CD14-positive monocyte (primary cell): ENCODE data around the gene FGF14. TPM values are rescaled to one million over a fixed set of nuclear protein-coding genes. Genes with fewer than 3 reads are reported as not detected.

Experiments
- DNase-seq, 3 donors: peaks; one replicate each; pipeline ENCODE4 v3.0.0-alpha.2; 2011 to 2022
- H2AFZ ChIP-seq: 2 replicates; pipeline ENCODE4 v1.6.0; 2012; ENCODE audit warnings: mild to moderate bottlenecking, low read depth, low read length, inconsistent platforms; ENCODE audit not compliant: insufficient read depth, poor library complexity, severe bottlenecking
- H3K27ac ChIP-seq, 2 donors: 1 replicate in 1 of 2; 2 replicates in 1 of 2; pipeline ENCODE4 v1.5.1; 2012 to 2013; ENCODE audit warnings: low read length in 2 of 2, control low read depth in 1 of 2, inconsistent platforms in 1 of 2, low read depth in 1 of 2, mild to moderate bottlenecking in 1 of 2
- H3K27me3 ChIP-seq, 2 donors: one replicate each; pipeline versions ENCODE4 v1.6.0 to v1.6.1; 2011 to 2013; ENCODE audit warnings: low read length in 2 of 2; ENCODE audit not compliant: control insufficient read depth in 2 of 2, insufficient read depth in 2 of 2
- H3K36me3 ChIP-seq, 2 donors: replicated peaks in 1 of 2; 1 replicate in 1 of 2; 2 replicates in 1 of 2; pipeline versions ENCODE4 v1.5.1 to v1.6.1; 2012 to 2013; ENCODE audit warnings: low read length in 2 of 2, control low read depth in 1 of 2, inconsistent platforms in 1 of 2, mild to moderate bottlenecking in 1 of 2; ENCODE audit not compliant: insufficient read depth in 2 of 2, control insufficient read depth in 1 of 2
- H3K4me1 ChIP-seq, 2 donors: 1 replicate in 1 of 2; 2 replicates in 1 of 2; pipeline versions ENCODE4 v1.5.1 to v1.6.1; 2012 to 2013; ENCODE audit warnings: low read length in 2 of 2, control low read depth in 1 of 2, inconsistent platforms in 1 of 2, mild to moderate bottlenecking in 1 of 2, moderate library complexity in 1 of 2; ENCODE audit not compliant: insufficient read depth in 2 of 2, control insufficient read depth in 1 of 2
- H3K4me2 ChIP-seq: replicated peaks from 2 replicates; pipeline ENCODE3; 2012; ENCODE audit warnings: low read length, moderate library complexity, mild to moderate bottlenecking; ENCODE audit not compliant: poor library complexity, severe bottlenecking; ENCODE audit errors: extremely low read depth
- H3K4me3 ChIP-seq, 3 experiments: fragments of 200-600 bp in 1 of 3; sonication (generic) in 1 of 3; replicated peaks in 1 of 3; 1 replicate in 2 of 3; 2 replicates in 1 of 3; pipeline ENCODE4 v1.5.1; 2011 to 2013; ENCODE audit warnings: low read length in 3 of 3, mild to moderate bottlenecking in 3 of 3, control low read depth in 2 of 3, low read depth in 2 of 3, inconsistent platforms in 1 of 3, moderate library complexity in 1 of 3
- H3K79me2 ChIP-seq: 2 replicates; pipeline ENCODE4 v1.6.0; 2012; ENCODE audit warnings: mild to moderate bottlenecking, control low read depth, inconsistent platforms, low read length, moderate library complexity; ENCODE audit not compliant: insufficient read depth
- H3K9ac ChIP-seq: 2 replicates; pipeline ENCODE4 v1.6.0; 2017; ENCODE audit warnings: low read length, mild to moderate bottlenecking; ENCODE audit not compliant: insufficient read depth, poor library complexity, severe bottlenecking
- H3K9me3 ChIP-seq, 2 donors: replicated peaks in 1 of 2; 1 replicate in 1 of 2; 2 replicates in 1 of 2; pipeline versions ENCODE4 v1.5.1 to v1.6.1; 2012 to 2013; ENCODE audit warnings: low read length in 2 of 2, control low read depth in 1 of 2; ENCODE audit not compliant: control insufficient read depth in 1 of 2, insufficient read depth in 1 of 2
- H4K20me1 ChIP-seq: 2 replicates; pipeline ENCODE4 v1.6.0; 2012; ENCODE audit warnings: mild to moderate bottlenecking, low read length, control low read depth, moderate library complexity; ENCODE audit not compliant: insufficient read depth
- H3K27ac Mint-ChIP-seq, 7 donors: one replicate each; pipeline ENCODE4 v1.8.0; 2020; ENCODE audit warnings: mild to moderate bottlenecking in 7 of 7, mixed read lengths in 7 of 7, moderate library complexity in 6 of 7, inconsistent platforms in 2 of 7
- H3K27me3 Mint-ChIP-seq, 3 donors: one replicate each; pipeline ENCODE4 v1.8.0; 2021 to 2022; ENCODE audit warnings: low read depth in 3 of 3, mild to moderate bottlenecking in 3 of 3, mixed read lengths in 3 of 3, moderate library complexity in 3 of 3, inconsistent platforms in 1 of 3
- H3K36me3 Mint-ChIP-seq, 2 donors: one replicate each; pipeline ENCODE4 v1.8.0; 2020; ENCODE audit warnings: mixed read lengths in 2 of 2, inconsistent platforms in 1 of 2, mild to moderate bottlenecking in 1 of 2
- H3K4me1 Mint-ChIP-seq: one replicate; pipeline ENCODE4 v1.8.0; 2020; ENCODE audit warnings: mild to moderate bottlenecking, mixed read lengths
- H3K4me3 Mint-ChIP-seq, 2 donors: one replicate each; pipeline ENCODE4 v1.8.0; 2020; ENCODE audit warnings: mild to moderate bottlenecking in 2 of 2, mixed read lengths in 2 of 2, moderate library complexity in 1 of 2
- H3K9me3 Mint-ChIP-seq, 7 donors: one replicate each; pipeline ENCODE4 v1.8.0; 2020 to 2022; ENCODE audit warnings: mixed read lengths in 7 of 7, mild to moderate bottlenecking in 6 of 7, moderate library complexity in 6 of 7, inconsistent platforms in 2 of 7
- CTCF ChIP-seq: fragments of 200-600 bp; IDR thresholded peaks from one replicate; pipeline ENCODE4 v1.8.0; 2022; ENCODE audit warnings: antibody characterized with exemption, mild to moderate bottlenecking
- WGBS: methylation state at CpG from one replicate; pipeline ENCODE4 v1.1.5; 2013; ENCODE audit warnings: missing lambda C conversion rate; ENCODE audit not compliant: insufficient coverage; 5-methylcytosine and 5-hydroxymethylcytosine counted together
- intact Hi-C, 2 donors: fragments of 100-400 bp; cut with micrococcal nuclease; formaldehyde crosslinking; loops; one replicate each; pipeline versions ENCODE4 v1.15.0 to v1.15.1; 2023
- polyA plus RNA-seq, 3 donors: library from polyadenylated mRNA; depleted of rRNA in 1 of 3; unstranded in 2 of 3; stranded (reverse) in 1 of 3; fragments of 300-500 nt in 2 of 3; fragments of >200 nt in 1 of 3; fragmentation: Illumina TruSeq in 2 of 3; gene quantifications; 1 replicate in 2 of 3; 2 replicates in 1 of 3; pipeline ENCODE4 v1.2.3, GENCODE V29; 2012 to 2021

The FGF14 gene
- polyA plus RNA-seq, 3 donors, result not detected

- Histone ChIP-seq H3K27me3 (no peaks in the 10 kb centered on the region), H3K9ac (no peak overlapping the region), H3K4me3 (no peak overlapping the region), H2AFZ (no peak overlapping the region), H3K36me3 (no peaks in the 10 kb centered on the region), H4K20me1 (no peaks in the 10 kb centered on the region), H3K79me2 (no peaks in the 10 kb centered on the region), H3K9me3 (no peaks in the 10 kb centered on the region), H3K4me2 (no peak overlapping the region), H3K4me1 (no peaks in the 10 kb centered on the region), H3K27ac (no peak overlapping the region)
- no peaks in the 10 kb centered on the region for H3K4me1 Mint-ChIP-seq
- no peaks in the 10 kb centered on the region for H3K36me3 Mint-ChIP-seq
- DNase-seq, result no peak
- H3K27me3 Mint-ChIP-seq, result peaks cover 0 to 5% (median 0%) of the 10 kb centered on the region in 3 donors
- intact Hi-C loops, result no loop called here
- H3K4me3 Mint-ChIP-seq, result no peak overlapping the region
- H3K27ac Mint-ChIP-seq, result no peak overlapping the region
- TF ChIP-seq CTCF, result no peak
- no CpG with 5 or more reads among the region's 3 CpGs for WGBS
- H3K9me3 Mint-ChIP-seq, result peaks cover 0 to 3% (median 0%) of the 10 kb centered on the region in 7 donors
These were observed 568.2 kb downstream of the FGF14 start for GRCh38 chr13:101833671-101834070.

- DNase-seq, result no peak
- Histone ChIP-seq H3K36me3 (no peaks in the 10 kb centered on the region), H3K9me3 (no peaks in the 10 kb centered on the region), H3K4me3 (no peak overlapping the region), H3K27me3 (no peaks in the 10 kb centered on the region), H3K4me1 (no peaks in the 10 kb centered on the region), H3K27ac (no peak overlapping the region), H3K9ac (no peak overlapping the region), H3K4me2 (no peak overlapping the region), H4K20me1 (no peaks in the 10 kb centered on the region), H2AFZ (no peak overlapping the region), H3K79me2 (no peaks in the 10 kb centered on the region)
- Mint-ChIP-seq H3K9me3 (peaks cover 0 to 3% (median 0%) of the 10 kb centered on the region in 7 donors), H3K27me3 (peaks cover 0 to 5% (median 0%) of the 10 kb centered on the region in 3 donors), H3K4me3 (no peak overlapping the region), H3K4me1 (no peaks in the 10 kb centered on the region), H3K36me3 (no peaks in the 10 kb centered on the region), H3K27ac (no peak overlapping the region)
- TF ChIP-seq CTCF, result no peak
- WGBS, result 100% methylated on average over 1 of the region's 2 CpGs
- intact Hi-C loops, result no loop called here
These were observed 571.8 kb downstream of the FGF14 start for GRCh38 chr13:101830035-101830434.
